Esophagus squamous epithelium (tissue), 5 donors: ENCODE data around the gene SPPL2C. TPM values are rescaled to one million over a fixed set of nuclear protein-coding genes. Genes with fewer than 3 reads are reported as not detected.

Experiments
- DNase-seq: peaks from one replicate; lab custom pipeline; 2025; lab: John Stamatoyannopoulos, UW
- H3K27ac ChIP-seq, 4 donors: fragments of 200-600 bp; sonication (generic); one replicate each; pipeline ENCODE4 v1.5.1; 2016 to 2019; ENCODE audit warnings: mild to moderate bottlenecking in 1 of 4
- H3K27me3 ChIP-seq, 4 donors: fragments of 200-600 bp; sonication (generic); 1 replicate in 3 of 4; 2 replicates in 1 of 4; pipeline versions ENCODE4 v1.5.1 to v1.6.0; 2017 to 2021; ENCODE audit warnings: antibody characterized with exemption in 1 of 4
- H3K36me3 ChIP-seq, 3 donors: fragments of 200-600 bp; sonication (generic); one replicate each; pipeline ENCODE4 v1.5.1; 2016 to 2019
- H3K4me1 ChIP-seq, 3 donors: fragments of 200-600 bp; sonication (generic); one replicate each; pipeline ENCODE4 v1.5.1; 2017 to 2019
- H3K4me3 ChIP-seq, 4 donors: fragments of 200-600 bp; sonication (generic); 1 replicate in 3 of 4; 2 replicates in 1 of 4; pipeline ENCODE4 v1.5.1; 2016 to 2019; ENCODE audit warnings: mild to moderate bottlenecking in 2 of 4, moderate library complexity in 1 of 4
- H3K9me3 ChIP-seq, 3 donors: fragments of 200-600 bp; sonication (generic); one replicate each; pipeline ENCODE4 v1.5.1; 2016 to 2019
- POLR2A ChIP-seq, 4 donors: fragments of 450-650 bp; IDR thresholded peaks; one replicate each; pipeline ENCODE4 v1.6.1; 2017; ENCODE audit warnings: antibody characterized with exemption in 4 of 4, mild to moderate bottlenecking in 4 of 4, moderate library complexity in 3 of 4
- WGBS, 2 donors: methylation state at CpG; one replicate each; pipeline ENCODE4 v1.1.5; 2018; 5-methylcytosine and 5-hydroxymethylcytosine counted together
- intact Hi-C: fragments of 100-400 bp; cut with DNase I; formaldehyde crosslinking; loops from one replicate; pipeline ENCODE4 v1.15.0; 2022
- total RNA-seq, 4 donors: library from RNA; depleted of rRNA; stranded (reverse); fragments of >200 nt; gene quantifications; one replicate each; pipeline ENCODE4 v1.1.0, GENCODE V29; 2016
- TF ChIP-seq, protein P1 (sequence below), 6 experiments: fragments of 450-650 bp in 4 of 6; fragments of 200-600 bp in 2 of 6; sonication (generic) in 2 of 6; IDR thresholded peaks; one replicate each; pipeline ENCODE4 v1.5.1; 2016 to 2019; ENCODE audit warnings: antibody characterized with exemption in 6 of 6, mild to moderate bottlenecking in 4 of 6, moderate library complexity in 4 of 6
- donor health status: DM: yes; HTN: yes; CAD: no.

The SPPL2C gene
- total RNA-seq, 4 donors from 2014 or later, result not detected

GRCh38 chr17:45838751-45839295 lies 5.9 kb upstream of the SPPL2C start:
- Histone ChIP-seq H3K4me1 (no peaks in the 10 kb centered on the region), H3K9me3 (no peaks in the 10 kb centered on the region), H3K36me3 (no peaks in the 10 kb centered on the region), H3K27me3 (peaks cover 0 to 27% (median 0%) of the 10 kb centered on the region in 4 donors), H3K4me3 (no peak overlapping the region), H3K27ac (no peak overlapping the region)
- 38 to 71% methylated on average over 2 to 5 of the region's 8 CpGs for WGBS, 2 donors
- DNase-seq, result no peak
- no peak for TF ChIP-seq POLR2A (IDR thresholded peaks at IDR 0.05)
- TF ChIP-seq, protein P1, sequence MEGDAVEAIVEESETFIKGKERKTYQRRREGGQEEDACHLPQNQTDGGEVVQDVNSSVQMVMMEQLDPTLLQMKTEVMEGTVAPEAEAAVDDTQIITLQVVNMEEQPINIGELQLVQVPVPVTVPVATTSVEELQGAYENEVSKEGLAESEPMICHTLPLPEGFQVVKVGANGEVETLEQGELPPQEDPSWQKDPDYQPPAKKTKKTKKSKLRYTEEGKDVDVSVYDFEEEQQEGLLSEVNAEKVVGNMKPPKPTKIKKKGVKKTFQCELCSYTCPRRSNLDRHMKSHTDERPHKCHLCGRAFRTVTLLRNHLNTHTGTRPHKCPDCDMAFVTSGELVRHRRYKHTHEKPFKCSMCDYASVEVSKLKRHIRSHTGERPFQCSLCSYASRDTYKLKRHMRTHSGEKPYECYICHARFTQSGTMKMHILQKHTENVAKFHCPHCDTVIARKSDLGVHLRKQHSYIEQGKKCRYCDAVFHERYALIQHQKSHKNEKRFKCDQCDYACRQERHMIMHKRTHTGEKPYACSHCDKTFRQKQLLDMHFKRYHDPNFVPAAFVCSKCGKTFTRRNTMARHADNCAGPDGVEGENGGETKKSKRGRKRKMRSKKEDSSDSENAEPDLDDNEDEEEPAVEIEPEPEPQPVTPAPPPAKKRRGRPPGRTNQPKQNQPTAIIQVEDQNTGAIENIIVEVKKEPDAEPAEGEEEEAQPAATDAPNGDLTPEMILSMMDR (IDR thresholded peaks at IDR 0.05), result no peak
- intact Hi-C loops, result loop anchor here (10.0 kb wide), 1 partner anchor 444 kb away; no protein-coding TSS in a partner anchor

DNA sequence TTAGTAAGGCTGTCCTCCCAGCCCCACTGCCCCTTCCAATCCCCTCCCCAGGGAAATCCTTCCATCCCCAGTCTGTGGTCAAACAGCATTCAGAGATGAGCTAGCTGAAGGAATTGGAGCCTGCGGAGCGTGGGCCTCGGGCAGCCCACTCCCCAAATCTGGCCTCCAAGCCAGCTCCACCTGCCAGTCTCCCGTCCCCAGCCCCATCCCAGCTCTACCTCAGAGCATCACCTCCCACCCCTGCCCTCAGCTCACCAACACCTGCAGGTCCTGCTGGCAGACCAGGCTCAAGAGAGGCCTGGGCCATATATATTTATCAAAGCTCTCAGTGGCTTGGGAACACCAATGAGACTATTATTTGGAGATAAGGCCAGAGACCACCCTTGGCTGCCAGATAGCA lies 5.2 kb upstream of the SPPL2C start:
- Histone ChIP-seq H3K27me3 (peaks cover 0 to 22% (median 0%) of the 10 kb centered on the region in 4 donors), H3K4me3 (no peak overlapping the region), H3K9me3 (no peaks in the 10 kb centered on the region), H3K36me3 (no peaks in the 10 kb centered on the region), H3K4me1 (no peaks in the 10 kb centered on the region), H3K27ac (no peak overlapping the region)
- WGBS, 2 donors, result 48 to 75% methylated on average over 2 to 4 of the region's 4 CpGs
- no peak for DNase-seq
- TF ChIP-seq, protein P1 (IDR thresholded peaks at IDR 0.05), result no peak
- no peak for TF ChIP-seq POLR2A (IDR thresholded peaks at IDR 0.05)
- intact Hi-C loops, result loop anchor here (10.0 kb wide), 1 partner anchor 445 kb away; no protein-coding TSS in a partner anchor

DNA sequence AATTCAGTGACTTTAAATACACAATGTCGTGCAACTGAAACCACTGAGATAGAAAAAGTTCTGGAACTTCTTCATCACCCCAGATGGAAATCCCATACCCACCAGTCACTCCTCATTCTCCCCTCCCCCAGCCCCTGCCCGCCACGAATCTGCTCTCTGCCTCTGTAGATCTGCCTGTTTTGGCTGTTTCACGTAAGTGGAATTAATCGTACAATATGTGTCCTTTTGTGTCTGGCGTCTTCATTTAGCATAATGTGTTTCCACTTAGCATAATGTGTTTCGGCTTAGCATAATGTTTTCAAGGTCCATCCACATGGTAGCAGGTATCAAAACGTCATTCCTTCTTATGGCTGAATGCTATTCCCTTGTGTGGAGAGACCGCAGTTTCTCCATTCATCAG lies 3.5 kb upstream of the SPPL2C start:
- Histone ChIP-seq H3K27me3 (peaks cover 0 to 6% (median 0%) of the 10 kb centered on the region in 4 donors), H3K4me1 (no peaks in the 10 kb centered on the region), H3K4me3 (no peak overlapping the region), H3K36me3 (no peaks in the 10 kb centered on the region), H3K9me3 (no peaks in the 10 kb centered on the region), H3K27ac (no peak overlapping the region)
- no peak for DNase-seq
- 66 to 67% methylated on average over 9 of the region's 9 CpGs for WGBS, 2 donors
- TF ChIP-seq POLR2A (IDR thresholded peaks at IDR 0.05), result no peak
- TF ChIP-seq, protein P1 (IDR thresholded peaks at IDR 0.05), result no peak
- intact Hi-C loops, result no loop called here

DNA sequence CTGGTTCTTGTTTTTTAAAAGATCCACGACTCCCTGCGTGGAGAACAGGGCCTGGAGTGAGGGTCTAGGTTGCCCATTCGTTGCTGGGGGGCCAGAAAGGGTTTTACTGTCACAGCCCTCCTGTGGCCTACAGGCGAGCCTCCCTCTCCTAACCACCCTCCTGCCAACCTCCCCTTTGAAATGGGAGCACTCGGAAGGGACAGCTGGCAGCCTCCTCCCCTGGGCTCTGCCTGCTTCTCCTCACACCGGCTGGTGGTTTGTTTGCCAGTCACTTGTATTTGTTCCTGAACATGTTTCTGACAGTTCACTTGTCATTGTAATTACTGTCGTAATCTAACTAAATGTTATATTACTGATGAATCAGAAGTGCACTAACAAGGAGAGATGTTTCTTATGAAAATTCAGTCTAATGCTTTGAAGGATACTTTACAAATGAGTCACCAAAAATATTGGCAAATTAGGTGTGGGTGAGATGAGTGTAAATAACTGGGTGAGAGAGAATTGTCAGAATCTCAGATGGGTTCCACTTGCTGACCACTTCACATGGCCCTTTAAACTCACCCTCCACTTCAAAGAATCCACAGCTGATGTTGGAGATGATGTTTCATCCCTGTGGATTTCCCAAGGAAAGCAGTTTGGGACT lies 2.7 kb upstream of the SPPL2C start:
- Histone ChIP-seq H3K36me3 (no peaks in the 10 kb centered on the region), H3K27ac (no peak overlapping the region), H3K9me3 (no peaks in the 10 kb centered on the region), H3K4me3 (no peak overlapping the region), H3K27me3 (peaks cover 0 to 5% (median 0%) of the 10 kb centered on the region in 4 donors), H3K4me1 (no peaks in the 10 kb centered on the region)
- DNase-seq, result no peak
- intact Hi-C loops, result no loop called here
- WGBS, 2 donors, result 42 to 43% methylated on average over 7 of the region's 7 CpGs
- TF ChIP-seq, protein P1 (IDR thresholded peaks at IDR 0.05), result no peak
- TF ChIP-seq POLR2A (IDR thresholded peaks at IDR 0.05), result no peak

DNA sequence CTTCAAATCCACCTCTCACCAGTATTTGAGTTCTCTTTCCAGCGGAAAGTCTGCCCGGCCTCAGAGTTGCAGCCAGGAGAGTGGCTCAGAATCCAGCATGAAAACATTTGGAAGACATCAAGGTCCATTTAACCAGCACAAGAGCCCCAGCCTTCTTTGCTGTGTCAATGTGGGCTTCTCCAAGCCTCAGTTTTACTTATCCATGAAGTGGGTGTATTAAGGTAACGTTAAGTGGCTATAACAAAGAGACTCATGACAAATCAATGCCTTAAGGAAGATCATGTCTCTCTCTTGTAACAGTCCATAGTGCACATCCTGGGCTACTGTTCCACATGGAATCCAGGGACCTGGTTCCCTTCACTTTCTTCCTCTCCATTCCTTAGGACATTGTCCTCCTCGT lies 959 bp upstream of the SPPL2C start:
- WGBS, 2 donors, result 84 to 89% methylated on average over 2 to 4 of the region's 4 CpGs
- intact Hi-C loops, result no loop called here

More for the DNA sequence above, 959 bp upstream of the SPPL2C start:
- no peak for DNase-seq
- TF ChIP-seq, protein P1 (IDR thresholded peaks at IDR 0.05), result no peak
- no peak for TF ChIP-seq POLR2A (IDR thresholded peaks at IDR 0.05)
- Histone ChIP-seq H3K4me1 (no peaks in the 10 kb centered on the region), H3K4me3 (no peak overlapping the region), H3K9me3 (no peaks in the 10 kb centered on the region), H3K27me3 (peaks cover 0 to 5% (median 0%) of the 10 kb centered on the region in 4 donors), H3K36me3 (no peaks in the 10 kb centered on the region), H3K27ac (no peak overlapping the region)
